ENCODE measurements around the gene RAD54L. TPM values are rescaled to one million over a fixed set of nuclear protein-coding genes. Genes with fewer than 3 reads are reported as not detected.

The RAD54L gene
- total RNA-seq = 1 to 10 TPM in 2 of 3 donors, not detected in 1; 1.8 to 4.9 TPM

DNA sequence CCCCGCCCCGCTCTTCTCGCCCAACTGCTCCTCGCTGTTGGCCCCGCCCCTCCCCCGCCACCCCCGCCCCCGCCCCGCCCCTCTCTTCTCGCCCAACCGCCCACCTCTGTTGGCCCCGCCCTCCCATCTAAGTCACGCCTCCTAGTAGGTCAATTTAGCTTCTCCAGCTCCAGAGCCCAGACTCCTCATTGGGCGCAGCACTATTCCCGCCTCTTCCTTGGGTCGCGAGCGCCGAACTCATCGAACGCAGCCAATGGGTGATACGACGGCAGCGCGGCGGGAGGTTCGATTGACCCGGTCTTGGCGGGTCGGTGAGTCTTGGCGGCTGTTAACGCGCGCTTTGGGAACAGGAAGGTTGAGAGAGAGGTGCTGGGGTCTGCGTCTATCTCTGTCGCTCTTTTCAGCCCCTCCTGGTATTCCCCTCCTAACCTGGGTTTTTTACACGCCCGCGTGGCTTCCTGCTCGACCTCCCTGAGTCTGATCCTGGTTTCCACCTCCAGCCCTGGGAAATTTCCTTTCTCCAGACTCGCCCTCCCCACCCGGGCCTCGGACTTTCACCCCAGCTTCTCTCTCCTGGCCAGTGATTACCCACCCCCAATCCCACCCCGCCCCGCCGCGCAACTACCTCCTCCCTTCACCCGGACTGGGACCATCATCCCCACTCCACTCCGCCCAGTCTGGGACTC lies at the start of gene RAD54L:
Gene RAD54L (plus strand): TSS at position 328 of the 686 bp plus-strand sequence. CDS start 643 bp downstream, outside the sequence.
- peak; percentile 50 to 83 (median 72) for TF ChIP-seq POLR2AphosphoS5 (IDR thresholded peaks at IDR 0.05)
- TF ChIP-seq, protein P1, sequence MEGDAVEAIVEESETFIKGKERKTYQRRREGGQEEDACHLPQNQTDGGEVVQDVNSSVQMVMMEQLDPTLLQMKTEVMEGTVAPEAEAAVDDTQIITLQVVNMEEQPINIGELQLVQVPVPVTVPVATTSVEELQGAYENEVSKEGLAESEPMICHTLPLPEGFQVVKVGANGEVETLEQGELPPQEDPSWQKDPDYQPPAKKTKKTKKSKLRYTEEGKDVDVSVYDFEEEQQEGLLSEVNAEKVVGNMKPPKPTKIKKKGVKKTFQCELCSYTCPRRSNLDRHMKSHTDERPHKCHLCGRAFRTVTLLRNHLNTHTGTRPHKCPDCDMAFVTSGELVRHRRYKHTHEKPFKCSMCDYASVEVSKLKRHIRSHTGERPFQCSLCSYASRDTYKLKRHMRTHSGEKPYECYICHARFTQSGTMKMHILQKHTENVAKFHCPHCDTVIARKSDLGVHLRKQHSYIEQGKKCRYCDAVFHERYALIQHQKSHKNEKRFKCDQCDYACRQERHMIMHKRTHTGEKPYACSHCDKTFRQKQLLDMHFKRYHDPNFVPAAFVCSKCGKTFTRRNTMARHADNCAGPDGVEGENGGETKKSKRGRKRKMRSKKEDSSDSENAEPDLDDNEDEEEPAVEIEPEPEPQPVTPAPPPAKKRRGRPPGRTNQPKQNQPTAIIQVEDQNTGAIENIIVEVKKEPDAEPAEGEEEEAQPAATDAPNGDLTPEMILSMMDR (IDR thresholded peaks at IDR 0.05) = no peak
- Histone ChIP-seq H3K27ac (peak within 1 kb of the TSS; percentile 81 to 84), H3K27me3 (no peaks in the 10 kb centered on the region), H3K36me3 (no peaks in the 10 kb centered on the region), H3K9me3 (no peaks in the 10 kb centered on the region), H3K4me1 (peaks cover 0 to 5% of the 10 kb centered on the region in 2 donors), H3K4me3 (peak within 1 kb of the TSS; percentile 47 to 75 (median 58))
- DNase-seq (ENCODE audit: low spot score in 2 of 2) = peak; percentile 97
- intact Hi-C loops (cut with DNase I; ENCODE audit: low total_unique reads) = no loop called here

DNA sequence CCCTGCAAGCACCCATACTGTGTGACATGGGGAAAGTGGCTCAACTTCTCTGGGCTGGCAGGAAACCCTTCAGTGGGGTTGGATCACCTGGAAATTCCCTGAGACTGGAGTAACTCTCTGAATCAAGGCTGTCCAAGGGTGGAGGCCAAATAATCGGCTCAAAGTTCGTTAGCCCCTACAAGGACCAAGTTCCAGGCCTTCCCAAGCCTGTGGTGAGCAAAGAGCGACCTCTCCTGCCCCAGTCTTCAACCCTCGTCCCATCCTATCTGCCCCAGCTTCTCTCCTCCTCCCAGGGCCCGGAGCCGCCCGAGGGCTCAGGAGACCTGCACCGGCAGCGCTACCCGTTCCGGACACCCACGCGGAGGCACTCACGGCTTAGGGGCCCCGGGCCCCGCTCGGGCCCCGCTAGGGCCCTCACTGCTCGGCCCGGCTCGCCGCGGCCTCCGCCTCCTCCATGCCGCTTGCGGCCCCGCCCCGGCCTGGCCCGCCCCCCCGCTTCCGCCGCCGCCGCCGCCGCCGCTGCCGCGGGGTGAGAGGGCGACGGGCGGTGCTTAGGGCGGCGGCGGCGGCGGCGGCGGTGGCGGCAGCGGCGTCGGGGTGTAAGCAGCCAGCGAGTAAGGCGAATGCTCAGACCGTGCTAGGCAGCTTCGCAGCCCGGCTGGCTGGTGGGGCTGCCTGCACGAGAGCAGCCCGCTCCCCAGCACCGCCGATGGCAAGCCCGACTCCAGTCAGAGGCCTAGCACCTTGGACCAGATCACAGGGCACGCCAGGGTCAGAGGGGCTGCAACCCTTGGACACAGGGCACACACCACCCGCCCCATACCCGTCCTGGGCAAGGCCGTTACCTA lies 49.4 kb upstream of the RAD54L start, which contains the start of gene POMGNT1:
Gene POMGNT1 (minus strand): TSS at position 471 of the 848 bp plus-strand sequence. CDS start 613 bp downstream, outside the sequence.
- peak within 1 kb of the TSS; percentile 76 to 78 for H3K27ac ChIP-seq
- intact Hi-C loops (cut with DNase I; ENCODE audit: low total_unique reads) = no loop called here

DNA sequence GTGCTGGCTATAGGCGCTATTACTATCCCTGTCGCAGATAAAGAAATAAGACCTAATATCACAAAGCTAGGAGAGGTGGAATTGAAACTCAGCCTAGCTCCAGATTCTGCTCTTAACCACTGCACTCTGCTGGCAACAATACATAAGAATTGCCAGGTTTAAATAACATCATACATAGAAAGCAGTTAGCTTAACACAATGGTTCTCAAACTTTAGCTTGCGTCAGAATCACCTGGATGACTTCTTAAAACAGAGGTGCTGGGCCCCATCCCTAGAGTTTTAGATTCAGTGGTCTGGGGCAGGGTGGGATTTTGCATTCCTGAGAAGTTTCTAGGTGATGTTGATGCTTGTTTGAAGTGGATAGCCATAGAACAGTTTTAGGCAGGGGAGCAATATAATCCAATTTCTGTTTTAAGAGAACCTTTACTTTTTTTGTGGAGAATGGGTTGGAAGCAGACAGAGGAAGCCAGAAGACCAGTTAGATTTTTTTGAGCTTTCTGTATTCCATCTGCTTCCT lies 48.3 kb upstream of the RAD54L start:
- H3K27me3 ChIP-seq = no peaks in the 10 kb centered on the region
- no peak for TF ChIP-seq POLR2AphosphoS5 (IDR thresholded peaks at IDR 0.05)
- TF ChIP-seq, protein P1 (IDR thresholded peaks at IDR 0.05) = no peak
- no peak for TF ChIP-seq POLR2A (IDR thresholded peaks at IDR 0.05)
- H3K36me3 ChIP-seq = no peaks in the 10 kb centered on the region
- DNase-seq (ENCODE audit: low spot score in 2 of 2) = no peak
- H3K9me3 ChIP-seq = no peaks in the 10 kb centered on the region
- intact Hi-C loops (cut with DNase I; ENCODE audit: low total_unique reads) = no loop called here
- H3K27ac ChIP-seq = no peak overlapping the region
- peaks cover 0 to 12% of the 10 kb centered on the region in 2 donors for H3K4me1 ChIP-seq
- H3K4me3 ChIP-seq = peak overlapping the region in 2 of 3 donors; percentile 81 to 91

More for the DNA sequence above, 49.4 kb upstream of the RAD54L start, which contains the start of gene POMGNT1:
- DNase-seq (ENCODE audit: low spot score in 2 of 2) = no peak
- Histone ChIP-seq H3K9me3 (no peaks in the 10 kb centered on the region), H3K27me3 (no peaks in the 10 kb centered on the region), H3K4me1 (peaks cover 0 to 12% of the 10 kb centered on the region in 2 donors), H3K4me3 (peak within 1 kb of the TSS; percentile 74 to 91 (median 81)), H3K36me3 (no peaks in the 10 kb centered on the region)
- TF ChIP-seq POLR2A (IDR thresholded peaks at IDR 0.05) = no peak
- TF ChIP-seq, protein P1 (IDR thresholded peaks at IDR 0.05) = no peak
- TF ChIP-seq POLR2AphosphoS5 (IDR thresholded peaks at IDR 0.05) = no peak

DNA sequence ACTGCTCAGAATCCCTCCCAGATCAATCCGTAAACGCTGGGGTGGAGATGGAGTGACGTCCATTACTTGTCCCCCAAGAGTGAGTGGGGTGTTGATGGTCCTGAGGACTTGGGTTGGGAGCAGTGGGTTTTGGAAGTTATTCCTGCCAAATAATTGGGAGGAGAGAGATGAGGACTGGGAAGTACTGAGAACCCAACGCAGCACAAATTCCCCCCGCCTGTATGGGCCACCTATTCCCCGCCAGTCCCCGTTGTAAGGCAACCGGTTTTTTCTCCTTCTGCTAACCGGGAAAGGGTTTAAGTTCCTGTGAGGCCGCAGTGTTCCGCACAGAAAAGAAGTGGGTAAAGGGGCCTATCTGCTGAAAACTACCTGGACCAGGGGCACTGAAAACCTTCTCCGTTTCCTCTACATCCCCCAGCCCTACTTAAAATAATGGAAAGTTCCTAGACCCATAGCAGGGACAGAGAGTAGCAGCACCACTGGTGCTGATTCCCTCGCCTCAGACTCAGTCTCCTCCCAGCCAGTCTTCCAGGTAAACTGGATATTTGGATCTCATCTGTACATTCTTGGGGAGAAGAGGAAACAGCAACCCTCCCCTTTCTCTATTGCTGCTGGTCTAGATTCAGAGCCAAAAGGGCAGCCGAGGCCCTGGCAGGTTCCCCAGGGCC lies 43.7 kb upstream of the RAD54L start:
- TF ChIP-seq POLR2A (IDR thresholded peaks at IDR 0.05) = no peak
- TF ChIP-seq, protein P1 (IDR thresholded peaks at IDR 0.05) = no peak
- TF ChIP-seq POLR2AphosphoS5 (IDR thresholded peaks at IDR 0.05) = no peak
- Histone ChIP-seq H3K27ac (peak overlapping the region; percentile 81 to 87), H3K4me3 (peak overlapping the region; percentile 74 to 95 (median 78)), H3K36me3 (no peaks in the 10 kb centered on the region), H3K4me1 (peaks cover 0 to 5% of the 10 kb centered on the region in 2 donors), H3K27me3 (no peaks in the 10 kb centered on the region), H3K9me3 (no peaks in the 10 kb centered on the region)
- no peak for DNase-seq (ENCODE audit: low spot score in 2 of 2)
- intact Hi-C loops (cut with DNase I; ENCODE audit: low total_unique reads) = loop anchor here (5.0 kb wide), 1 partner anchor 512 kb away; no protein-coding TSS in a partner anchor

All from breast epithelium (tissue), 4 donors.